ENCODE results near the gene KCNV2. TPM values are rescaled to one million over a fixed set of nuclear protein-coding genes. Genes with fewer than 3 reads are reported as not detected.

Gene KCNV2
- total RNA-seq, 1 donor from 2014 or later, result not detected

DNA sequence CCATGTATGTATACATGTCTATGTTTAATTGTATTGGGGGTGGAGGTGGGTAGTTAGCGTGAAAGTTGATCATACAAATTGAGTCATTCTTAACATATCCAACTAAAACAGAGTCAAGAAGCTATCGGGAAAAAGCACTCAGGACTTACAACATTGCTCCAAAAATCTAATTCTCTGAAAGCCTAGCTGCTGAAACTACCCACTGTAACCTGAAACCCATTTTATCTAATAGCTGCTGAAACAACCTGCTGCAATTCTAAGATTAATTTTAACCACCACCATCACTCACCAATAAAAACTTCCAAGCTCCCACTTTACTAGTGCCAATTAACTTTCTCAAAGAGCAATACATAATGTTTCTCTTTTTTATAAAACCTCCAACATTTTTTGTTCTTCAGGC, 32.2 kb downstream of the KCNV2 start:
- Histone ChIP-seq H3K9me3 (no peaks in the 10 kb centered on the region), H3K36me3 (no peaks in the 10 kb centered on the region), H3K27ac (no peak overlapping the region), H3K27me3 (no peaks in the 10 kb centered on the region), H3K4me3 (no peak overlapping the region), H3K4me1 (no peaks in the 10 kb centered on the region)
- DNase-seq (ENCODE audit: extremely low spot score in 2 of 2), result no peak
- TF ChIP-seq POLR2A (IDR thresholded peaks at IDR 0.05) (no peak), CTCF (IDR thresholded peaks at IDR 0.05) (no peak), POLR2AphosphoS5 (IDR thresholded peaks at IDR 0.05; ENCODE audit: insufficient read depth in 1 of 2, low read depth in 1 of 2) (no peak)
- intact Hi-C loops (cut with DNase I), result no loop called here

GRCh38 chr9:2755285-2755684, 38.0 kb downstream of the KCNV2 start:
- H3K27me3 ChIP-seq, result no peaks in the 10 kb centered on the region
- H3K4me1 ChIP-seq, result no peaks in the 10 kb centered on the region
- DNase-seq (ENCODE audit: extremely low spot score in 2 of 2), result no peak
- no peak overlapping the region for H3K27ac ChIP-seq
- no peaks in the 10 kb centered on the region for H3K9me3 ChIP-seq
- intact Hi-C loops (cut with DNase I), result no loop called here
- no peak for TF ChIP-seq CTCF (IDR thresholded peaks at IDR 0.05)
- no peak for TF ChIP-seq POLR2A (IDR thresholded peaks at IDR 0.05)
- TF ChIP-seq POLR2AphosphoS5 (IDR thresholded peaks at IDR 0.05; ENCODE audit: insufficient read depth in 1 of 2, low read depth in 1 of 2), result no peak
- H3K36me3 ChIP-seq, result no peaks in the 10 kb centered on the region
- no peak overlapping the region for H3K4me3 ChIP-seq

DNA sequence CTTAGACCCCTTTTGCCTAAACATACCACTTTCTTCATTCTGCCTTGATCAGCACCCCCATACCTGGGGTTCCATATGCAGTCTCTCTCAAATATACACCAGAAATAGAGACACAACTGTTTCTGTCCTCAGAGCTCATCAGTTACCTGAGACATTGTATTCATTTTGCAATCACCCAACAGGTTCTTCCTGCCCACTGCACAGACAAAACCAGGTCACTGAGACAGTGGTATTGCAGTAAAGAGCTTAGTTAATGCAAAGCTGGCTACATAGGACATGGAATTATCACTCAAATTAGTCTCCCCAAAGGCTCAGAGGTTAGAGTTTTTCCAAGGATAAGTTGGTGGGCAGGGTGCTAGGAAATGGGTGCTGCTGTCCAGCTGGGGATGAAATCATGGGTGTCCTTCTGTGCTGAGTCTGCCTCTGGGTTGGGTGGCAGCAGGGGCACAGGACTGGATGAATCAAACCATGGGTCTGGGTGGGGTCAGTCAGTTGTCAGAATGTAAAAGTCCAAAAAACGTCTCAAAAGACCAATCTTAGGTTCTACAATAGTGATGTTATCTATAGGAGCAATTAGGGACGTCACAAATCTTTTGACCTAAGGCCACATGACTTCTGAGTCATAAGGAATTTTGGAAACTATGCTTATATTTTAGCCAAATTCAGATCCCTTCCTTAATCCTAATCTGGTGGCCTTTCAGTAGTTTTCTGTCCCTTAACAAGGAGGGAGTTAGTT, 41.0 kb downstream of the KCNV2 start:
- Histone ChIP-seq H3K27me3 (no peaks in the 10 kb centered on the region), H3K4me3 (no peak overlapping the region), H3K36me3 (no peaks in the 10 kb centered on the region), H3K4me1 (no peaks in the 10 kb centered on the region), H3K9me3 (no peaks in the 10 kb centered on the region), H3K27ac (no peak overlapping the region)
- intact Hi-C loops (cut with DNase I), result no loop called here
- TF ChIP-seq POLR2AphosphoS5 (IDR thresholded peaks at IDR 0.05; ENCODE audit: insufficient read depth in 1 of 2, low read depth in 1 of 2), result no peak
- no peak for TF ChIP-seq POLR2A (IDR thresholded peaks at IDR 0.05)
- no peak for TF ChIP-seq CTCF (IDR thresholded peaks at IDR 0.05)
- DNase-seq (ENCODE audit: extremely low spot score in 2 of 2), result no peak

GRCh38 chr9:2758898-2759510, 41.7 kb downstream of the KCNV2 start:
- DNase-seq (ENCODE audit: extremely low spot score in 2 of 2), result no peak
- TF ChIP-seq CTCF (IDR thresholded peaks at IDR 0.05) (no peak), POLR2AphosphoS5 (IDR thresholded peaks at IDR 0.05; ENCODE audit: insufficient read depth in 1 of 2, low read depth in 1 of 2) (no peak), POLR2A (IDR thresholded peaks at IDR 0.05) (no peak)
- Histone ChIP-seq H3K27me3 (no peaks in the 10 kb centered on the region), H3K36me3 (no peaks in the 10 kb centered on the region), H3K27ac (no peak overlapping the region), H3K9me3 (no peaks in the 10 kb centered on the region), H3K4me3 (no peak overlapping the region), H3K4me1 (no peaks in the 10 kb centered on the region)
- intact Hi-C loops (cut with DNase I), result no loop called here

- no peak overlapping the region for H3K27ac ChIP-seq
- DNase-seq (ENCODE audit: extremely low spot score in 2 of 2), result no peak
- H3K36me3 ChIP-seq, result no peaks in the 10 kb centered on the region
- H3K4me1 ChIP-seq, result no peaks in the 10 kb centered on the region
- no peaks in the 10 kb centered on the region for H3K27me3 ChIP-seq
- TF ChIP-seq POLR2AphosphoS5 (IDR thresholded peaks at IDR 0.05; ENCODE audit: insufficient read depth in 1 of 2, low read depth in 1 of 2) (no peak), POLR2A (IDR thresholded peaks at IDR 0.05) (no peak), CTCF (IDR thresholded peaks at IDR 0.05) (no peak)
- no peak overlapping the region for H3K4me3 ChIP-seq
- intact Hi-C loops (cut with DNase I), result no loop called here
- H3K9me3 ChIP-seq, result no peaks in the 10 kb centered on the region
These were observed 44.1 kb downstream of the KCNV2 start for GRCh38 chr9:2761424-2761823.

Data from vagina (tissue), 2 donors.